WTC11 (cell line): ENCODE results near the gene GNG8. TPM values are rescaled to one million over a fixed set of nuclear protein-coding genes. Genes with fewer than 3 reads are reported as not detected.

Source experiments
- ATF6 ChIP-seq: sonication (generic); formaldehyde crosslinking; IDR thresholded peaks from 2 replicates; pipeline ENCODE4 v1.8.1; 2023; ENCODE audit warnings: mild to moderate bottlenecking, missing genetic modification reagents
- CREB1 ChIP-seq: sonication (generic); formaldehyde crosslinking; IDR thresholded peaks from 2 replicates; pipeline ENCODE4 v1.8.0; 2023; ENCODE audit warnings: mild to moderate bottlenecking, missing genetic modification reagents
- ETV6 ChIP-seq: sonication (generic); formaldehyde crosslinking; IDR thresholded peaks from 2 replicates; pipeline ENCODE4 v1.8.1; 2022; ENCODE audit warnings: mild to moderate bottlenecking, missing genetic modification reagents
- FOXK1 ChIP-seq: sonication (generic); formaldehyde crosslinking; IDR thresholded peaks from 2 replicates; pipeline ENCODE4 v1.8.0; 2022; ENCODE audit warnings: mild to moderate bottlenecking, moderate library complexity, missing genetic modification reagents
- GABPB1 ChIP-seq: sonication (generic); formaldehyde crosslinking; IDR thresholded peaks from 2 replicates; pipeline ENCODE4 v1.8.1; 2023; ENCODE audit warnings: mild to moderate bottlenecking, missing genetic modification reagents
- KAT7 ChIP-seq: sonication (generic); formaldehyde crosslinking; IDR thresholded peaks from 2 replicates; pipeline ENCODE4 v1.8.1; 2023; ENCODE audit warnings: missing genetic modification reagents, mild to moderate bottlenecking, borderline replicate concordance
- NFE2L1 ChIP-seq: sonication (generic); formaldehyde crosslinking; IDR thresholded peaks from 2 replicates; pipeline ENCODE4 v1.8.1; 2023; ENCODE audit warnings: missing genetic modification reagents
- OVOL2 ChIP-seq: fragments of 250-450 bp; sonication (Bioruptor Pico); IDR thresholded peaks from 2 replicates; pipeline ENCODE4 v1.9.0; 2021; ENCODE audit warnings: mild to moderate bottlenecking, borderline replicate concordance
- STAT6 ChIP-seq: sonication (generic); formaldehyde crosslinking; conservative IDR thresholded peaks from 2 replicates; pipeline ENCODE4 v1.8.1; 2023; ENCODE audit warnings: mild to moderate bottlenecking, low read depth, missing genetic modification reagents, moderate library complexity
- TEAD1 ChIP-seq: sonication (generic); formaldehyde crosslinking; IDR thresholded peaks from 2 replicates; pipeline ENCODE4 v1.8.0; 2022; ENCODE audit warnings: mild to moderate bottlenecking, missing genetic modification reagents
- ZMAT4 ChIP-seq: fragments of 250-450 bp; sonication (Bioruptor Pico); IDR thresholded peaks from 2 replicates; pipeline ENCODE4 v1.9.0; 2021; ENCODE audit warnings: mild to moderate bottlenecking
- ZNF138 ChIP-seq: sonication (generic); formaldehyde crosslinking; conservative IDR thresholded peaks from 2 replicates; pipeline ENCODE4 v1.8.1; 2022; ENCODE audit warnings: mild to moderate bottlenecking, moderate library complexity, missing genetic modification reagents
- ZNF423 ChIP-seq: fragments of 250-450 bp; sonication (Bioruptor Pico); IDR thresholded peaks from 2 replicates; pipeline ENCODE4 v2.1.2; 2022; ENCODE audit warnings: mild to moderate bottlenecking, moderate library complexity
- ZNF512 ChIP-seq: sonication (generic); formaldehyde crosslinking; IDR thresholded peaks from 2 replicates; pipeline ENCODE4 v1.8.1; 2022; ENCODE audit warnings: missing genetic modification reagents, borderline replicate concordance
- total RNA-seq: library from RNA; stranded (reverse); gene quantifications from 3 replicates; pipeline ENCODE4 v1.2.3, GENCODE V29; 2021
- TF ChIP-seq, protein P1 (sequence below): sonication (generic); formaldehyde crosslinking; IDR thresholded peaks from 2 replicates; pipeline ENCODE4 v1.8.0; 2022; ENCODE audit warnings: mild to moderate bottlenecking, missing genetic modification reagents
- TF ChIP-seq, protein P2 (sequence below): fragments of 250-450 bp; sonication (Bioruptor Pico); IDR thresholded peaks from 2 replicates; pipeline ENCODE4 v1.8.0; 2021; ENCODE audit warnings: mild to moderate bottlenecking
- TF ChIP-seq, protein P3 (sequence below): sonication (generic); formaldehyde crosslinking; IDR thresholded peaks from 2 replicates; pipeline ENCODE4 v1.8.0; 2022; ENCODE audit warnings: mild to moderate bottlenecking, missing genetic modification reagents
- TF ChIP-seq, protein P4 (sequence below): sonication (generic); formaldehyde crosslinking; IDR thresholded peaks from 2 replicates; pipeline ENCODE4 v1.8.0; 2022; ENCODE audit warnings: mild to moderate bottlenecking, missing genetic modification reagents
- TF ChIP-seq, protein P5 (sequence below): sonication (generic); formaldehyde crosslinking; IDR thresholded peaks from 2 replicates; pipeline ENCODE4 v1.8.1; 2023; ENCODE audit warnings: mild to moderate bottlenecking, moderate library complexity, missing genetic modification reagents
- TF ChIP-seq, protein P6 (sequence below): sonication (generic); formaldehyde crosslinking; IDR thresholded peaks from 2 replicates; pipeline ENCODE4 v1.8.1; 2023; ENCODE audit warnings: mild to moderate bottlenecking, missing genetic modification reagents, moderate library complexity

GNG8 gene
- total RNA-seq, 1 experiment from 2014 or later, result not detected

DNA sequence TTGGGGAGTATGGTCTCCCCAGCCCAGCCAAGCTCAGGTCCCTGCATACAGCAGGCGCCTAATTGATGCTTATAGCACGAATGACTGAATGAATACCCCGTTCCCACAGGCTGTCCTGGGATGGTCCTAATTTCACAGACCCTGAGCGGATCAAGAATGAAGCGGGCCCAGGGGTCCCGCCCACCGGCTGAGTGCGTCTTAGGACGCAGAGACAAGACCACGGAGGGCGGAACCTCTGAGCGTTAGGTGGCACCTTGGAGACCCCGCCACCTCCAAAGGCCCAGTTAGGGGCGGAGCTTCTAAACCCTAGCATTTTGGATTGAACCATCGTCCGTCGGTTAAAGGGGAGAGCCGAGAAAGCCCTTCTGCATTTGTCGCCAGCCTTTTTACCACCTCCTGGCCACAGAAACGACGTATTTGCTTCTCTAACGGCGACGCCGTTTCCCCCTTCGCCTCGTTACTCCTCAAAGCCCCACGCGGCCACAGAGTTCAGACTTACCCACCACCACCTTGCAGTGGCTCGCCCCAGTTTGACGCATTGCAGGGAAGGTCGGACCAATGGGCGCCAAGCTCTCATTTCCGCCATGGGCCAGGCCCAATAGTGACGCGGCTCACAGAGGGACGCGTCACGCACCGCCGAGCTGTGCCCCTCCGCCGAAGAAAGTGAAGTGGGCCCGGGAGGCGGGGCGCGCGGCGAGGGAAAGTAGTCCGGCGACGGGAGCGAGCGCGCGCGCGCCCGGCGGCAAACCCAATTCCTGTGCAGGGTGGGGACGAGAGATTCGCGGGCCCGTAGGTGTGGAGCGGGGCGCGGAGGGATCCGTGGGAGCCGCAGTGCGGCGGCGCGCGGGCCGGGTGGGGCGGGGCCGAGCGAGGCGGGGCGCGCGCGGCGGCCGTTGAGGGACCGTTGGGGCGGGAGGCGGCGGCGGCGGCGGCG is 35.4 kb downstream of the GNG8 start (continued):
- TF ChIP-seq, protein P1, sequence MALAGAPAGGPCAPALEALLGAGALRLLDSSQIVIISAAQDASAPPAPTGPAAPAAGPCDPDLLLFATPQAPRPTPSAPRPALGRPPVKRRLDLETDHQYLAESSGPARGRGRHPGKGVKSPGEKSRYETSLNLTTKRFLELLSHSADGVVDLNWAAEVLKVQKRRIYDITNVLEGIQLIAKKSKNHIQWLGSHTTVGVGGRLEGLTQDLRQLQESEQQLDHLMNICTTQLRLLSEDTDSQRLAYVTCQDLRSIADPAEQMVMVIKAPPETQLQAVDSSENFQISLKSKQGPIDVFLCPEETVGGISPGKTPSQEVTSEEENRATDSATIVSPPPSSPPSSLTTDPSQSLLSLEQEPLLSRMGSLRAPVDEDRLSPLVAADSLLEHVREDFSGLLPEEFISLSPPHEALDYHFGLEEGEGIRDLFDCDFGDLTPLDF (CRISPR knock-in tag), result no peak
- TF ChIP-seq CREB1 (CRISPR knock-in tag) (no peak), ZNF423 (CRISPR knock-in tag) (peak; percentile 59), ATF6 (CRISPR knock-in tag) (no peak), NFE2L1 (CRISPR knock-in tag) (no peak), ZNF138 (CRISPR knock-in tag) (no peak), TEAD1 (CRISPR knock-in tag) (peak; percentile 71; the same call in 1 of the 2 replicates), OVOL2 (CRISPR knock-in tag) (no peak), STAT6 (CRISPR knock-in tag) (no peak), GABPB1 (CRISPR knock-in tag) (no peak), KAT7 (no peak), ZNF512 (CRISPR knock-in tag) (no peak), FOXK1 (CRISPR knock-in tag) (peak; percentile 86; the same call in 1 of the 2 replicates), ETV6 (CRISPR knock-in tag) (peak; percentile 76; the same call in 1 of the 2 replicates), ZMAT4 (CRISPR knock-in tag) (no peak)
- TF ChIP-seq, protein P2, sequence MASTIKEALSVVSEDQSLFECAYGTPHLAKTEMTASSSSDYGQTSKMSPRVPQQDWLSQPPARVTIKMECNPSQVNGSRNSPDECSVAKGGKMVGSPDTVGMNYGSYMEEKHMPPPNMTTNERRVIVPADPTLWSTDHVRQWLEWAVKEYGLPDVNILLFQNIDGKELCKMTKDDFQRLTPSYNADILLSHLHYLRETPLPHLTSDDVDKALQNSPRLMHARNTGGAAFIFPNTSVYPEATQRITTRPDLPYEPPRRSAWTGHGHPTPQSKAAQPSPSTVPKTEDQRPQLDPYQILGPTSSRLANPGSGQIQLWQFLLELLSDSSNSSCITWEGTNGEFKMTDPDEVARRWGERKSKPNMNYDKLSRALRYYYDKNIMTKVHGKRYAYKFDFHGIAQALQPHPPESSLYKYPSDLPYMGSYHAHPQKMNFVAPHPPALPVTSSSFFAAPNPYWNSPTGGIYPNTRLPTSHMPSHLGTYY (CRISPR knock-in tag), result peak; percentile 86; the same call in 1 of the 2 replicates
- TF ChIP-seq, protein P3, sequence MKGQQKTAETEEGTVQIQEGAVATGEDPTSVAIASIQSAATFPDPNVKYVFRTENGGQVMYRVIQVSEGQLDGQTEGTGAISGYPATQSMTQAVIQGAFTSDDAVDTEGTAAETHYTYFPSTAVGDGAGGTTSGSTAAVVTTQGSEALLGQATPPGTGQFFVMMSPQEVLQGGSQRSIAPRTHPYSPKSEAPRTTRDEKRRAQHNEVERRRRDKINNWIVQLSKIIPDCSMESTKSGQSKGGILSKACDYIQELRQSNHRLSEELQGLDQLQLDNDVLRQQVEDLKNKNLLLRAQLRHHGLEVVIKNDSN, result peak; percentile 59; the same call in 1 of the 2 replicates
- TF ChIP-seq, protein P4, sequence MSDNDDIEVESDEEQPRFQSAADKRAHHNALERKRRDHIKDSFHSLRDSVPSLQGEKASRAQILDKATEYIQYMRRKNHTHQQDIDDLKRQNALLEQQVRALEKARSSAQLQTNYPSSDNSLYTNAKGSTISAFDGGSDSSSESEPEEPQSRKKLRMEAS (CRISPR knock-in tag), result peak; percentile 50; the same call in 1 of the 2 replicates
- TF ChIP-seq, protein P5, sequence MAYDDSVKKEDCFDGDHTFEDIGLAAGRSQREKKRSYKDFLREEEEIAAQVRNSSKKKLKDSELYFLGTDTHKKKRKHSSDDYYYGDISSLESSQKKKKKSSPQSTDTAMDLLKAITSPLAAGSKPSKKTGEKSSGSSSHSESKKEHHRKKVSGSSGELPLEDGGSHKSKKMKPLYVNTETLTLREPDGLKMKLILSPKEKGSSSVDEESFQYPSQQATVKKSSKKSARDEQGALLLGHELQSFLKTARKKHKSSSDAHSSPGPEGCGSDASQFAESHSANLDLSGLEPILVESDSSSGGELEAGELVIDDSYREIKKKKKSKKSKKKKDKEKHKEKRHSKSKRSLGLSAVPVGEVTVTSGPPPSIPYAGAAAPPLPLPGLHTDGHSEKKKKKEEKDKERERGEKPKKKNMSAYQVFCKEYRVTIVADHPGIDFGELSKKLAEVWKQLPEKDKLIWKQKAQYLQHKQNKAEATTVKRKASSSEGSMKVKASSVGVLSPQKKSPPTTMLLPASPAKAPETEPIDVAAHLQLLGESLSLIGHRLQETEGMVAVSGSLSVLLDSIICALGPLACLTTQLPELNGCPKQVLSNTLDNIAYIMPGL, result no peak
- TF ChIP-seq, protein P6, sequence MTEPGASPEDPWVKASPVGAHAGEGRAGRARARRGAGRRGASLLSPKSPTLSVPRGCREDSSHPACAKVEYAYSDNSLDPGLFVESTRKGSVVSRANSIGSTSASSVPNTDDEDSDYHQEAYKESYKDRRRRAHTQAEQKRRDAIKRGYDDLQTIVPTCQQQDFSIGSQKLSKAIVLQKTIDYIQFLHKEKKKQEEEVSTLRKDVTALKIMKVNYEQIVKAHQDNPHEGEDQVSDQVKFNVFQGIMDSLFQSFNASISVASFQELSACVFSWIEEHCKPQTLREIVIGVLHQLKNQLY (CRISPR knock-in tag), result no peak
